DMS79 (cell line): ENCODE data around the gene KRTAP13-1.

ENCODE experiments used
- DNase-seq: peaks from one replicate; lab custom pipeline; 2025; lab: John Stamatoyannopoulos, UW

Gene KRTAP13-1

GRCh38 chr21:30395731-30396130, at the start of gene KRTAP13-1:
KRTAP13-1 (plus strand) TSS chr21:30396031; CDS start chr21:30396087, 56 bp downstream.
- DNase-seq = no peak

- no peak for DNase-seq
Measured at GRCh38 chr21:30348506-30348905, 47.3 kb upstream of the KRTAP13-1 start, which contains the start of gene KRTAP23-1. KRTAP23-1 (minus strand) TSS chr21:30348606; CDS start chr21:30348606, 0 bp downstream.

DNA sequence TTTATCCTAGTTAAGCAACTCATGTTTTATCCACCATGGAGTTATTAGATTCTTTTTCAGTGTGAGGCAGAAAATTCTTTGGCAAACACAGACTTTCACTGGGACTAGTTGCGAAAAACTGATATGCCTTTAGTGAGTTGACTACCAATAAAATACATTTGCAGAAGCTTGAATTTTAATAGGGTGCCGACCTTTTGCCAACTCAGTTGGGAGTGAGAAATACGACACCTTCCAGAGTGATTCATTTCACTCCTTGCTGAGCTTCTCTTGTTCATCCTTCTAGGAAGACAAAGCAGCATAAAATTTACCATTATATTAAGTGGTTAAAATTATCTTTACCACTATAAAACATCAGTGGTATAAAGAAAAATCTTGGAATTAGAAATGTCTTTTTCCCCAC, 46.3 kb upstream of the KRTAP13-1 start:
- DNase-seq = no peak

DNA sequence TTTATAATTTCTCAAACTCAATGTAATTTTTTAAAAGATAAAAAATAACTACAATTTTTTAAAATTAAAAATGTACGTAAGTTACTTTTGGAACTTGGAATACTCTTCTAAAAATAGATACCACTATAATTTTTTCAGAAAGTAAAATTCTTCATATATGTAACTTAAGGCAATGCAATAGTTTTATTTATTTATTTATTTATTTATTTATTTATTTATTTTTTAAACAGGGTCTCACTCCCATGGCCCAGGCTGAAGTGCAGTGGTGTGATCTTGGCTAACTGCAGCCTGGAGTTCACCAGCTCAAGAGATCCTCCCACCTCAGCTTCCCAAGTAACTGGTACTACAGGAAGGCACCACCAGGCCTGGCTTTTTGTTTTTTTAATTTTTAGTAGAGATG, 44.3 kb upstream of the KRTAP13-1 start:
- no peak for DNase-seq

- DNase-seq = no peak
Measured at GRCh38 chr21:30354308-30355005, 41.4 kb upstream of the KRTAP13-1 start.

- no peak for DNase-seq
Measured at GRCh38 chr21:30355906-30356305, 39.9 kb upstream of the KRTAP13-1 start.

GRCh38 chr21:30372139-30372770, 23.6 kb upstream of the KRTAP13-1 start, which contains the start of gene KRTAP13-2:
KRTAP13-2 (minus strand) TSS chr21:30372271; CDS start chr21:30372213, 58 bp downstream.
- no peak for DNase-seq

DNA sequence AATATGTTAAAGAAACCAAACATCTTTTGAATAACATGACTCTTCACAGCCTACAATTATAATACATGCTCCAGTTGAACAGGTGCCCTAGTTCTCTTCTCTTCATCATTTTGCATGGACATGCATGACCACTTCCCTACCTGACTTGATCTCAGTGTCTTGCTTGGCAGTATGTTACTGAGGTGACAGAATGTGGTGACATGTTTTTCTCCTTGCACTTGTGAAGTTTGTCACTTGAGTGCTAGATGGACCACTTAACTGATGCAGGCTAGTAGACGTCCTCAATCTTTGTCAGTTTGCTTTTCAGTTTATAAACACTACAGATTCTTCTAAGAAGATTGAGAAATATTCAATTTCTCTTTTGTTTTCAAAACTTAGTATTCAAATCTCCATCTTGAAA, 13.6 kb upstream of the KRTAP13-1 start:
- no peak for DNase-seq

DNA sequence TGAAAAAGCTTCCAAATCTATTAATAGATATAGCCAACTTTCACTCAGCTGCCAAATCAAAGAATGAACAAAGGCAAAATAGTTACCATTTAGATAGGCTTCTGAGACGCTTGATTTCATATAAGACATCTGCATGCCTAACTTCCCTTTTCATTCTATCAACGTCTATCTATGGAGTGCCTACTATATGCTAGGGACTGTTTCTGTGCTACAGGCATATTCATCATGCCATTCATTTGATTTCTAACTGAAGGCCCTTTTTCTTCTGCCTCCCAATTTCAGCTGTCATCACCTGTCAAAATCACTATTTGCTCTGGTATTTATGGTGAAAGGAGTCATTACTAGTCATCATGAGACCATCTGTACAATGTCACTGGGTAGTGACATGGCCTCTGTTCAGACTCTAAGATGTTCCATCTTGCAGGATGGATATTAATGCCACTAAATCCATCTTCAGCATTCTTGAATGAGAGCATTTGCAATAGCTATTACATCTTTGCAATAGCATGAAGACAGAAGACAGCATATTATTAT, 4.3 kb upstream of the KRTAP13-1 start:
- DNase-seq = no peak

DNA sequence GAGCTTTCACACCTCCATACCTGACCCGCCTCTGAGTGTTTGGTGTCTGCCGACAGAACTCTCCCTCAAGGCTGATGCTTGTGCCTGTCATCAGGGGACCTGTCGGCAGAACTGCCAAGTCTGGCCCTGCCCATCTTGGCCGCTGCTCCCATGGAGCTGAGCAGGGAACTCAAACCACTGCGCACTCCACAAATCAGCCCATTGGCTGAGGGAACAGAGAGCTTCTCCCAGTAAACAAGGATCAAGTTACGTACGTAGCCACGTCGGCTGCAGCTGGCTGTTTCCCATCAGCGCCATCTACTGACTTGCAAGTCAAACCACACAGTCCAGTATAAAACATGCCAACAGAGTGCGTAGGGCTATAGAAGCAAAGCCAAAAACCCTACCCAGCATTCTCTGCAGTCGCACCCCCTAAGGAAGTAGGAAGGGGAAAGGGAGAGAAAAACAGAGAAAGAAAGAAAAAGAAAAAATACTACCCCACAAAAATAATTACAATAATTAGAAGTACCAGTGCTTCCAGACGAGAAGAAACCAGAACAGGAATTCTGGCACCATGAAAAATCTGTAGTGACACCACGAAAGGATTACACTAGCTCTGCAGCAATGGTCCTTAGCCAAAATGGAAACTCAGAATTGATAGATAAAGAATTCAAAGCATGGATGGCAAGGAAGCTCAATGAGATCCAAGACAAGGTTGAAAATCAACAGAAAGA, 13.1 kb downstream of the KRTAP13-1 start:
- no peak for DNase-seq

- DNase-seq = no peak
Measured at GRCh38 chr21:30415993-30416392, 20.2 kb downstream of the KRTAP13-1 start.

- no peak for DNase-seq
Measured at GRCh38 chr21:30425826-30426225, 30.0 kb downstream of the KRTAP13-1 start, which contains the start of gene KRTAP13-3. KRTAP13-3 (minus strand) TSS chr21:30425926; CDS start chr21:30425912, 14 bp downstream.

DNA sequence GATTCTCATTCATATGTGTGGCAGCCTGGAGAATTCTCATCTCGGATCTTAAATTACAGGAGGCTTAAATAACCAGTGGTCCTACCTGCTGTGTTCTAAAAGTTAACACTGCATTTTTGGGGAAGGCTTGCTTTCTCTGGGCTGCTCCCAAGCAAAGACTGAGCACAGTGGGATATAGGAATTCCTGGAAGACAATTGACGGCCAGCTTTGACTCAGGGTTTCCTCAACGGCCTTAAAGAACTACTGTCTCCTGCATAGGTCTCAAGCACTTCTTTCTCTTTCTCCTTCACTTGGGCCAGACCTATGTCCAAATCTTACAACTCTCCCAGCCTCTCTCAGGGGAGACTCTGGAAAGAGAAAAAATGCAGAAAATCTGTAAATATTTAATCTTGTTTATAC, 30.9 kb downstream of the KRTAP13-1 start:
- no peak for DNase-seq

- no peak for DNase-seq
Measured at GRCh38 chr21:30430170-30430655, 34.4 kb downstream of the KRTAP13-1 start, which contains the start of gene KRTAP13-4. KRTAP13-4 (plus strand) TSS chr21:30430220; CDS start chr21:30430276, 56 bp downstream.

GRCh38 chr21:30434033-30434631, 38.3 kb downstream of the KRTAP13-1 start:
- no peak for DNase-seq

DNA sequence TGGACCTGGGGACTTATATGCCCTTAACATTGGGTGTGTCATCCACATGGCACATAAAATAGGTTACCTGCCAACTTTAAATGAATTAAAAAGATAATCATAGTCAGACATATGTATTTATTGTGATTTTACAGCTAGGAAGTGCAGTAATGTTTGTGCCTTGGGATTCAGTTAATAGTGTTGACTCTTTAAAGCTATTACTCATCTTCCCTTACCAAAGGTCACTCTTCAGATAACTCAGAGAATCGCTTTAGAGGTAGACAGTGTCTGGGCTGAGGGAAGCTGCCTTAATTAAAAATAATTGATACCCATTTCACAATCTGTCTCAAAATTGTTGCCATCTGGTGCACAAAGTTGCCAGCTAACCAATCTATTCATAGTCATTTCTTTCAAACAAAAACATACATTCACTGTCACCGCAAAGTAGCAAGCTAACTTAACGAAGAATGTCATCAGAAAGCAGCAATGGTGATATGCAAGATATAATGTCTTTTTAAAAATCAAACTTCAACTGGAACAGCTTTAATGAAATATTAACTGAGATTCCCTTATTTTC, 41.3 kb downstream of the KRTAP13-1 start:
- no peak for DNase-seq

- no peak for DNase-seq
Measured at GRCh38 chr21:30439975-30440374, 44.1 kb downstream of the KRTAP13-1 start, which contains the start of gene KRTAP15-1. KRTAP15-1 (plus strand) TSS chr21:30440275; CDS start chr21:30440328, 53 bp downstream.

DNA sequence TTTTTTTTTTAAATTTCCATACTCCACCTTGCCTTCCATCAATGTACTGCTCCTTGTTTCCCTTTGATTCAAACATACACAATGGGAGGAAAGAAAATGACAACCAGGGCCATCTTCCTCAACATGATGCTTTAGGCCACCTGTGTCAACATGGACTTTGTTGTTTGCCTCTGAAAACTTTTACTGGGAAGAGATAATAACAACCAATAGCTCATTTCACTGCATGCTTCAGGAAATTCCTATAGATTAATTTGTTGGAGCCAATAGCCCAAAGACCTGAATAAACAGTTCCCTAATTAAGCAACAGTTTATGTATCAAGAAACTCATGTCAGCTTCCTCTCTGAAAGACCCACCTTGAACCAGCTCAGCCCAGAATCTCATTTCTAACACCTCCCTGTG, 47.4 kb downstream of the KRTAP13-1 start:
- no peak for DNase-seq

DNA sequence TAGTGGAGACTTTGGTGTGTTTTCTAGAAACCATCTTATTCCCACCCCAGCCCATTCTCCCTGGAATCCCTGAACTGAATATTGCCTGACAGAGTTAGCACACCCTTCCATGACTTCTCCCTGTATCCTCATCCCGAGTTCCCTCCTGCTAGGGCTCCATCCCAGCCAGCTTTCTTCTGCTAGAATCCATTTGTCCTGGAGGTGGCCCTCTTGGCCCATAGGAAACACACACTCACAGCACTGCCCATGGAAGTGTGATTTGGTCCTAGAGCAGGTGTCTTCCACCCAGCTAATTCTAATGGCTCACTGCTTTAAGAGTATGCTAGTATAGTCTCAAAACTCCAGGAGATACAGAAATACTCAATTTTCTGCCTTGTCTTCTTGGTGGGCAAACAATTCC, 48.4 kb downstream of the KRTAP13-1 start:
- no peak for DNase-seq
